ENCODE results near the gene RBM33. TPM values are rescaled to one million over a fixed set of nuclear protein-coding genes. Genes with fewer than 3 reads are reported as not detected.

The RBM33 gene
- total RNA-seq, 1 donor from 2014 or later, result 67.2 TPM

DNA sequence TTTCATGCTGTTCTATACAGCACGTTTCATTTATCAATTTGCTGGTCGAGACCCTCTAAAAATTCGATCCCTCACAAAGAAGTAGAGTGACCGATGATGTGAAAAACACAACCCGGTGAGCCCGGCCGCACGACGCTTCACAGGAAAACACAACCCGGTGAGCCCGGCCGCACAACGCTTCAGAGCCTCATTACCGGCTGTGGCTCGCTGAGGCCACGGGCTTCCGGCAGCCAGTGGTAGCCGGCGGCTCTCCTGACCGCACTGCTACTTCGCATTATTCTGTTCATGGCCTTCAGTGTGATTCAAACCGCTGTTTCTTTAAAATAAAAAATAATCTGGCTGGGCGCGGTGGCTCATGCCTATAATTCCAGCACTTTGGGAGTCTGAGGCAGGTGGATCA is 42.3 kb upstream of the RBM33 start:
- H3K27ac Mint-ChIP-seq, result no peak overlapping the region
- no peaks in the 10 kb centered on the region for H3K9me3 Mint-ChIP-seq
- no peak for DNase-seq (ENCODE audit: extremely low spot score, unreplicated experiment)
- H3K4me3 Mint-ChIP-seq, result no peak overlapping the region
- peaks cover 6% of the 10 kb centered on the region for H3K4me1 Mint-ChIP-seq (ENCODE audit: unreplicated experiment)
- no peaks in the 10 kb centered on the region for H3K36me3 Mint-ChIP-seq
- H3K27me3 Mint-ChIP-seq, result peaks cover 39% of the 10 kb centered on the region
- TF ChIP-seq, protein P1, sequence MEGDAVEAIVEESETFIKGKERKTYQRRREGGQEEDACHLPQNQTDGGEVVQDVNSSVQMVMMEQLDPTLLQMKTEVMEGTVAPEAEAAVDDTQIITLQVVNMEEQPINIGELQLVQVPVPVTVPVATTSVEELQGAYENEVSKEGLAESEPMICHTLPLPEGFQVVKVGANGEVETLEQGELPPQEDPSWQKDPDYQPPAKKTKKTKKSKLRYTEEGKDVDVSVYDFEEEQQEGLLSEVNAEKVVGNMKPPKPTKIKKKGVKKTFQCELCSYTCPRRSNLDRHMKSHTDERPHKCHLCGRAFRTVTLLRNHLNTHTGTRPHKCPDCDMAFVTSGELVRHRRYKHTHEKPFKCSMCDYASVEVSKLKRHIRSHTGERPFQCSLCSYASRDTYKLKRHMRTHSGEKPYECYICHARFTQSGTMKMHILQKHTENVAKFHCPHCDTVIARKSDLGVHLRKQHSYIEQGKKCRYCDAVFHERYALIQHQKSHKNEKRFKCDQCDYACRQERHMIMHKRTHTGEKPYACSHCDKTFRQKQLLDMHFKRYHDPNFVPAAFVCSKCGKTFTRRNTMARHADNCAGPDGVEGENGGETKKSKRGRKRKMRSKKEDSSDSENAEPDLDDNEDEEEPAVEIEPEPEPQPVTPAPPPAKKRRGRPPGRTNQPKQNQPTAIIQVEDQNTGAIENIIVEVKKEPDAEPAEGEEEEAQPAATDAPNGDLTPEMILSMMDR (conservative IDR thresholded peaks at IDR 0.05), result no peak

DNA sequence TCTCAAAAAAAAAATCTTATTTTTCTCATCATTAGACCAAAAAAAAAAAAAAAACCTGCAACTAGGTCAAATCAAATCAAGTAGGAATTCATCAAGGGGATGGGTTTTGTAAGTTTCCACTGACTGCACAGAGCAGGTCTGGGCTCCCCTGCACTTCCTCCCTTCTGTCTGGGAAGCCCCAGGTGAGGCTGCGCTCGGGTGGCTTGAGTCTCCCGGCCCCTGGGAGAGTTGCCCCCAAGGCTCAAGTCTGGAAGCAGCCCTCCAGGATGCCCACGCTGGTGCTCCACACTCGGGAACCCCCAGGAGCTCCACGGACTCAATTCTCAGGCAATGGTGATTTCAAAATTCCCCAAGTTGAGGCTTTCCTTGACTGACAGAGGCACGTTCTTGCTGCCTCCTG is 41.7 kb upstream of the RBM33 start:
- TF ChIP-seq, protein P1 (conservative IDR thresholded peaks at IDR 0.05), result no peak

GRCh38 chr7:155603205-155603857 is 41.1 kb upstream of the RBM33 start:
- Mint-ChIP-seq H3K9me3 (no peaks in the 10 kb centered on the region), H3K4me1 (ENCODE audit: unreplicated experiment) (peaks cover 6% of the 10 kb centered on the region), H3K27me3 (peaks cover 39% of the 10 kb centered on the region)

More for the DNA sequence above, 41.7 kb upstream of the RBM33 start:
- Mint-ChIP-seq H3K36me3 (no peaks in the 10 kb centered on the region), H3K27me3 (peaks cover 39% of the 10 kb centered on the region), H3K9me3 (no peaks in the 10 kb centered on the region), H3K4me1 (ENCODE audit: unreplicated experiment) (peaks cover 6% of the 10 kb centered on the region), H3K4me3 (no peak overlapping the region), H3K27ac (no peak overlapping the region)
- DNase-seq (ENCODE audit: extremely low spot score, unreplicated experiment), result no peak

DNA sequence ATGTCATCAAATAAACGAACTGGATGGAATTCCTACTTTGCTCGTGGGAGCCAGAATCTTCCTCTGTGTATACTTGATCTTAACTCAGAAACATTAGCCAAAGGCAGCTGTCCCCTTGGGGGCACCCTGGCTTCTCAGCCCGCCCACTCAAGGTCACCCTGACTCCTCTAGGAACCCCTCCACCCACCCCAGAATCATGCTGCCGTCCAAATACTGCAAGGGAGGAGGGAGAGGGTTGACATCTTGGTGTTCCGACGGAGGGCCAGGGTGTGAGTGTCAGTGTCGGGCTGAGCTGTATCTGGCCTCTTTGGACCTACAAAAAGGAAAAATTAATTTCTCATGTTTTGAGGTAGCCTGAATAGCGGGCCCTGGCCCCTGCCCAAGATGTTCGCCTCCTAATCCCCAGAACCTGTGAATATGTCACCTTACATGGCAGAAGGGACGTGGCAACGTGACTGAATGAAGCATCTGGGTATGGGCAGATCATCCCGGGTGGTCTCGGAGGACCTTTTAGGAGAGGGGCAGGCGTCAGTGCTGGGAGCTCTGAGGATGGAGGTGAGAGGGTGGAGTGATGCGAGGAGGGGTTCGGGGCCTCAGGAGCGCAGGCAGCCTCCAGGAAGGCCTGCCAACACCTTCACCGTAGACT is 40.5 kb upstream of the RBM33 start:
- Mint-ChIP-seq H3K27ac (no peak overlapping the region), H3K4me3 (no peak overlapping the region), H3K9me3 (no peaks in the 10 kb centered on the region), H3K36me3 (no peaks in the 10 kb centered on the region), H3K4me1 (ENCODE audit: unreplicated experiment) (no peaks in the 10 kb centered on the region), H3K27me3 (peaks cover 33% of the 10 kb centered on the region)
- TF ChIP-seq, protein P1 (conservative IDR thresholded peaks at IDR 0.05), result no peak
- peak; percentile 47 for DNase-seq (ENCODE audit: extremely low spot score, unreplicated experiment)

More at GRCh38 chr7:155603205-155603857, 41.1 kb upstream of the RBM33 start:
- no peaks in the 10 kb centered on the region for H3K36me3 Mint-ChIP-seq
- DNase-seq (ENCODE audit: extremely low spot score, unreplicated experiment), result no peak
- H3K27ac Mint-ChIP-seq, result no peak overlapping the region
- H3K4me3 Mint-ChIP-seq, result no peak overlapping the region
- TF ChIP-seq, protein P1 (conservative IDR thresholded peaks at IDR 0.05), result no peak

DNA sequence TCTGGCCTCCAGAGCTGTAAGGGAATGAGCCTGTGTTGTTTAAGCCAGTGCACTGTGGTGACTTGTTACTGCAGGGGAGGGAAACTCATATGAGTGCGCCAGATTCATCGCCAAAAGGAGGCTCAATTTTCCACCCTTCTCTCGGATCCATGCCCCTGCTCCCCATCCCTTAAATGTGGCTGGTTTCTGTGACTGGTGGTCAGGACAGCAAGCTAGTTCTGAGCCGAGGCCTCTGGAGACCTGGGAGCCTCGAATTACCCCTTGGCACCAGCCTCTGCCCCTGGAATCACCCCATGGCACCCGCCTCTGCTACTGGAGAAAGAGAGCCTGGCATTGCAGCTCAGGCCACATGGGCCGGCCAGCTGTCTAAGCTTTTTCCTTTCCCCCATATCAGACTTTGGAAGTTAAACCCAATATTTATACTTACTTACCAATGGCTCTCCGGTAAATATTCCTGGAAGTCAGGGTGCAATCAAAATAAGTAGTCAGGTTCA is 39.9 kb upstream of the RBM33 start:
- Mint-ChIP-seq H3K36me3 (no peaks in the 10 kb centered on the region), H3K4me3 (no peak overlapping the region), H3K27ac (no peak overlapping the region), H3K9me3 (no peaks in the 10 kb centered on the region), H3K4me1 (ENCODE audit: unreplicated experiment) (no peaks in the 10 kb centered on the region), H3K27me3 (peaks cover 28% of the 10 kb centered on the region)
- DNase-seq (ENCODE audit: extremely low spot score, unreplicated experiment), result no peak
- TF ChIP-seq, protein P1 (conservative IDR thresholded peaks at IDR 0.05), result no peak

Data from type B pancreatic cell (in vitro differentiated cells).